ENCODE data around the gene SPEM2. TPM values are rescaled to one million over a fixed set of nuclear protein-coding genes. Genes with fewer than 3 reads are reported as not detected.
A peak's percentile ranks its signal among the peaks of the same experiment; 100 is the strongest.

The SPEM2 gene
- polyA plus RNA-seq (2011; rRNA removed) (not detected in 2 replicates), polyA plus RNA-seq (2017; fragmentation: RNase III; extraction: RNeasy Plus Mini Kit Qiagen cat#74134 plus additional on column Dnase treatment) (not detected in 3 replicates), polyA minus RNA-seq (2011; rRNA and poly(A)+ RNA removed) (not detected in 2 replicates)
- polyA plus RNA-seq (2012; cell fraction: cytosol; rRNA removed): 0.03 TPM in 1 of 2 replicates, not detected in the other
- 0.10 and 0.12 TPM in 2 replicates for polyA plus RNA-seq (2012; cell fraction: nucleus; rRNA removed)

DNA sequence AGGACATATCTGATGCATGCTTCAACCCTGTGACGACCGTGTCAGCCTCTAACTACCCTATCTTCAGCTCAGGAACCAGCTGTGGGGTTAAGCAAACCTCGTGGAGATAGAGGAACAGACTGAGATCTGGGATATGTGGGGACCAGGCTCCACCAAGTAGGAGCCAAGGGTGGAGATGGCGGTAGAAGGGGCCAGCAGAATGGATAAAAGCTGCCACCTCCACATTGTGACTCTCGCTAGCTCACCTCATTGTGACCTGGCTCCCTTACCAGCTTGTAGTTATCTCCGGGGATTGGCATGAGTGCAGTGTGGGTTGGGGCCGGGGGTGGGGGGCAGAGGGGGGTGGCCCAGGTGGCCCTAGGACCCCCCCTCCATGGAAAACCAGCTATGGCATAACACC lies at the start of gene SPEM2:
Gene SPEM2 (plus strand): TSS at position 301 of the 400 bp plus-strand sequence. CDS start 73 bp downstream, at position 374.
- H3K9me3 ChIP-seq: no peaks in the 10 kb centered on the region
- ChIA-PET CTCF (interaction anchor here (0.5 to 5.7 kb wide), 4 partner anchors 11 to 128 kb away, joined by 3 to 50 read pairs (median 8); partner anchors contain the start of genes TMEM102 and TMEM95), POLR2A (interaction anchor here (1.1 to 1.9 kb wide), 2 partner anchors 10 to 21 kb away, joined by 4 to 9 read pairs; partner anchors contain the start of genes TMEM102 and TMEM256)
- no peak within 1 kb of the TSS for H3K4me2 ChIP-seq
- H3K4me1 ChIP-seq: no peaks in the 10 kb centered on the region
- H3K27ac ChIP-seq: no peak within 1 kb of the TSS
- no peak within 1 kb of the TSS for H3K4me3 ChIP-seq
- FAIRE-seq: no peak
- 52% methylated on average over 6 of the region's 7 CpGs for WGBS (ENCODE audit: missing lambda C conversion rate)
- no peak for TF ChIP-seq HOXA7 (CRISPR knock-in tag; IDR thresholded peaks at IDR 0.05)
- no peak for ATAC-seq
- DNase-seq (ENCODE audit: low read depth in 1 of 2, low spot score in 1 of 2): no peak

DNA sequence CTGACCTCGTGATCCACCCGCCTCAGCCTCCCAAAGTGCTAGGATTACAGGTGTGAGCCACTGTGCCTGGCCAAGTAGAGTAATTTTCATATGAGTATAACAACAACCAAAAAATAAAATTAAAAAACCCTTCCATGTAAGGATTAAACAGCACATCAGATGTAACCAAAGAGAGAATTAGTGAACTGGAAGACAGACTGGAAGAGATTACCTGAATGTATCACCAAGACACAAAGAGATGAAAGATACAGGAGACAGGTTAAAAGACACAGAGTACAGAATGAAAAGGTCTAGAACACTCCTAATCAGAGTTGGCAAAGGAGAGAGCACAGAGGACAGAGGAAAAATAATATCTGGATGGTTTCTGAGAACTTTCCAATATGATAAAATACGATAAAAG lies 46.3 kb upstream of the SPEM2 start:
- no peak overlapping the region for H3K4me2 ChIP-seq
- TF ChIP-seq, protein P1, sequence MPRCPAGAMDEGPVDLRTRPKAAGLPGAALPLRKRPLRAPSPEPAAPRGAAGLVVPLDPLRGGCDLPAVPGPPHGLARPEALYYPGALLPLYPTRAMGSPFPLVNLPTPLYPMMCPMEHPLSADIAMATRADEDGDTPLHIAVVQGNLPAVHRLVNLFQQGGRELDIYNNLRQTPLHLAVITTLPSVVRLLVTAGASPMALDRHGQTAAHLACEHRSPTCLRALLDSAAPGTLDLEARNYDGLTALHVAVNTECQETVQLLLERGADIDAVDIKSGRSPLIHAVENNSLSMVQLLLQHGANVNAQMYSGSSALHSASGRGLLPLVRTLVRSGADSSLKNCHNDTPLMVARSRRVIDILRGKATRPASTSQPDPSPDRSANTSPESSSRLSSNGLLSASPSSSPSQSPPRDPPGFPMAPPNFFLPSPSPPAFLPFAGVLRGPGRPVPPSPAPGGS (IDR thresholded peaks at IDR 0.05): no peak
- TF ChIP-seq ZFP36 (IDR thresholded peaks at IDR 0.05; ENCODE audit: borderline replicate concordance, partially characterized antibody) (no peak), RFX5 (IDR thresholded peaks at IDR 0.05) (no peak), FOXS1 (CRISPR knock-in tag; IDR thresholded peaks at IDR 0.05) (no peak), GATA3 (IDR thresholded peaks at IDR 0.05; ENCODE audit: borderline replicate concordance) (no peak), HEYL (CRISPR knock-in tag; IDR thresholded peaks at IDR 0.05) (0 out of 2 replicates have a peak, but pooled peaks have one; percentile 25), POLR2A (IDR thresholded peaks at IDR 0.05; ENCODE audit: low read length) (no peak), CBX2 (IDR thresholded peaks at IDR 0.05; ENCODE audit: borderline replicate concordance, low read depth) (no peak), KDM1A (IDR thresholded peaks at IDR 0.05; ENCODE audit: low read depth) (peak; percentile 69), FOSB (CRISPR knock-in tag; IDR thresholded peaks at IDR 0.05) (no peak), HOXA7 (CRISPR knock-in tag; IDR thresholded peaks at IDR 0.05) (no peak), CHD4 (IDR thresholded peaks at IDR 0.05; ENCODE audit: borderline replicate concordance) (no peak)
- TF ChIP-seq, protein P2, sequence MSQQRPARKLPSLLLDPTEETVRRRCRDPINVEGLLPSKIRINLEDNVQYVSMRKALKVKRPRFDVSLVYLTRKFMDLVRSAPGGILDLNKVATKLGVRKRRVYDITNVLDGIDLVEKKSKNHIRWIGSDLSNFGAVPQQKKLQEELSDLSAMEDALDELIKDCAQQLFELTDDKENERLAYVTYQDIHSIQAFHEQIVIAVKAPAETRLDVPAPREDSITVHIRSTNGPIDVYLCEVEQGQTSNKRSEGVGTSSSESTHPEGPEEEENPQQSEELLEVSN (IDR thresholded peaks at IDR 0.05; ENCODE audit: borderline replicate concordance, low read depth): no peak
- TF ChIP-seq, protein P3, sequence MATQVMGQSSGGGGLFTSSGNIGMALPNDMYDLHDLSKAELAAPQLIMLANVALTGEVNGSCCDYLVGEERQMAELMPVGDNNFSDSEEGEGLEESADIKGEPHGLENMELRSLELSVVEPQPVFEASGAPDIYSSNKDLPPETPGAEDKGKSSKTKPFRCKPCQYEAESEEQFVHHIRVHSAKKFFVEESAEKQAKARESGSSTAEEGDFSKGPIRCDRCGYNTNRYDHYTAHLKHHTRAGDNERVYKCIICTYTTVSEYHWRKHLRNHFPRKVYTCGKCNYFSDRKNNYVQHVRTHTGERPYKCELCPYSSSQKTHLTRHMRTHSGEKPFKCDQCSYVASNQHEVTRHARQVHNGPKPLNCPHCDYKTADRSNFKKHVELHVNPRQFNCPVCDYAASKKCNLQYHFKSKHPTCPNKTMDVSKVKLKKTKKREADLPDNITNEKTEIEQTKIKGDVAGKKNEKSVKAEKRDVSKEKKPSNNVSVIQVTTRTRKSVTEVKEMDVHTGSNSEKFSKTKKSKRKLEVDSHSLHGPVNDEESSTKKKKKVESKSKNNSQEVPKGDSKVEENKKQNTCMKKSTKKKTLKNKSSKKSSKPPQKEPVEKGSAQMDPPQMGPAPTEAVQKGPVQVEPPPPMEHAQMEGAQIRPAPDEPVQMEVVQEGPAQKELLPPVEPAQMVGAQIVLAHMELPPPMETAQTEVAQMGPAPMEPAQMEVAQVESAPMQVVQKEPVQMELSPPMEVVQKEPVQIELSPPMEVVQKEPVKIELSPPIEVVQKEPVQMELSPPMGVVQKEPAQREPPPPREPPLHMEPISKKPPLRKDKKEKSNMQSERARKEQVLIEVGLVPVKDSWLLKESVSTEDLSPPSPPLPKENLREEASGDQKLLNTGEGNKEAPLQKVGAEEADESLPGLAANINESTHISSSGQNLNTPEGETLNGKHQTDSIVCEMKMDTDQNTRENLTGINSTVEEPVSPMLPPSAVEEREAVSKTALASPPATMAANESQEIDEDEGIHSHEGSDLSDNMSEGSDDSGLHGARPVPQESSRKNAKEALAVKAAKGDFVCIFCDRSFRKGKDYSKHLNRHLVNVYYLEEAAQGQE (IDR thresholded peaks at IDR 0.05): no peak
- TF ChIP-seq, protein P4, sequence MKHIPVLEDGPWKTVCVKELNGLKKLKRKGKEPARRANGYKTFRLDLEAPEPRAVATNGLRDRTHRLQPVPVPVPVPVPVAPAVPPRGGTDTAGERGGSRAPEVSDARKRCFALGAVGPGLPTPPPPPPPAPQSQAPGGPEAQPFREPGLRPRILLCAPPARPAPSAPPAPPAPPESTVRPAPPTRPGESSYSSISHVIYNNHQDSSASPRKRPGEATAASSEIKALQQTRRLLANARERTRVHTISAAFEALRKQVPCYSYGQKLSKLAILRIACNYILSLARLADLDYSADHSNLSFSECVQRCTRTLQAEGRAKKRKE (CRISPR knock-in tag; IDR thresholded peaks at IDR 0.05; ENCODE audit: low read depth): no peak
- TF ChIP-seq, protein P5, sequence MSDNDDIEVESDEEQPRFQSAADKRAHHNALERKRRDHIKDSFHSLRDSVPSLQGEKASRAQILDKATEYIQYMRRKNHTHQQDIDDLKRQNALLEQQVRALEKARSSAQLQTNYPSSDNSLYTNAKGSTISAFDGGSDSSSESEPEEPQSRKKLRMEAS (IDR thresholded peaks at IDR 0.05): no peak
- TF ChIP-seq, protein P6, sequence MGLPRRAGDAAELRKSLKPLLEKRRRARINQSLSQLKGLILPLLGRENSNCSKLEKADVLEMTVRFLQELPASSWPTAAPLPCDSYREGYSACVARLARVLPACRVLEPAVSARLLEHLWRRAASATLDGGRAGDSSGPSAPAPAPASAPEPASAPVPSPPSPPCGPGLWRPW (IDR thresholded peaks at IDR 0.05): no peak
- DNase-seq (ENCODE audit: low read depth in 1 of 2, low spot score in 1 of 2): no peak
- H3K27ac ChIP-seq: no peak overlapping the region
- no peak for ATAC-seq
- WGBS (ENCODE audit: missing lambda C conversion rate): 90% methylated on average over 3 of the region's 3 CpGs
- ChIA-PET CTCF (interaction anchor here (0.7 to 17.1 kb wide), 4 partner anchors 16 to 60 kb away, joined by 4 to 139 read pairs (median 4); partner anchors contain the start of genes FGF11, KCTD11 and TMEM95), POLR2A (no interaction called here)
- no peak for FAIRE-seq
- H3K4me3 ChIP-seq: no peak overlapping the region
- H3K9me3 ChIP-seq: peaks cover 20% of the 10 kb centered on the region
- no peaks in the 10 kb centered on the region for H3K4me1 ChIP-seq
